Islet of Langerhans (tissue), 1 donor: ENCODE data around the gene TBC1D32.
"Not testable (repeated sequence)": the region's sequence is repeated elsewhere in the genome, so short reads cannot be mapped to it uniquely, and the experiment has no call there.

ENCODE experiments used
- FAIRE-seq: peaks from one replicate; lab custom pipeline; 2011; peaks lifted over from hg19 to GRCh38; lab: Jason Lieb, UNC

TBC1D32 gene, protein sequence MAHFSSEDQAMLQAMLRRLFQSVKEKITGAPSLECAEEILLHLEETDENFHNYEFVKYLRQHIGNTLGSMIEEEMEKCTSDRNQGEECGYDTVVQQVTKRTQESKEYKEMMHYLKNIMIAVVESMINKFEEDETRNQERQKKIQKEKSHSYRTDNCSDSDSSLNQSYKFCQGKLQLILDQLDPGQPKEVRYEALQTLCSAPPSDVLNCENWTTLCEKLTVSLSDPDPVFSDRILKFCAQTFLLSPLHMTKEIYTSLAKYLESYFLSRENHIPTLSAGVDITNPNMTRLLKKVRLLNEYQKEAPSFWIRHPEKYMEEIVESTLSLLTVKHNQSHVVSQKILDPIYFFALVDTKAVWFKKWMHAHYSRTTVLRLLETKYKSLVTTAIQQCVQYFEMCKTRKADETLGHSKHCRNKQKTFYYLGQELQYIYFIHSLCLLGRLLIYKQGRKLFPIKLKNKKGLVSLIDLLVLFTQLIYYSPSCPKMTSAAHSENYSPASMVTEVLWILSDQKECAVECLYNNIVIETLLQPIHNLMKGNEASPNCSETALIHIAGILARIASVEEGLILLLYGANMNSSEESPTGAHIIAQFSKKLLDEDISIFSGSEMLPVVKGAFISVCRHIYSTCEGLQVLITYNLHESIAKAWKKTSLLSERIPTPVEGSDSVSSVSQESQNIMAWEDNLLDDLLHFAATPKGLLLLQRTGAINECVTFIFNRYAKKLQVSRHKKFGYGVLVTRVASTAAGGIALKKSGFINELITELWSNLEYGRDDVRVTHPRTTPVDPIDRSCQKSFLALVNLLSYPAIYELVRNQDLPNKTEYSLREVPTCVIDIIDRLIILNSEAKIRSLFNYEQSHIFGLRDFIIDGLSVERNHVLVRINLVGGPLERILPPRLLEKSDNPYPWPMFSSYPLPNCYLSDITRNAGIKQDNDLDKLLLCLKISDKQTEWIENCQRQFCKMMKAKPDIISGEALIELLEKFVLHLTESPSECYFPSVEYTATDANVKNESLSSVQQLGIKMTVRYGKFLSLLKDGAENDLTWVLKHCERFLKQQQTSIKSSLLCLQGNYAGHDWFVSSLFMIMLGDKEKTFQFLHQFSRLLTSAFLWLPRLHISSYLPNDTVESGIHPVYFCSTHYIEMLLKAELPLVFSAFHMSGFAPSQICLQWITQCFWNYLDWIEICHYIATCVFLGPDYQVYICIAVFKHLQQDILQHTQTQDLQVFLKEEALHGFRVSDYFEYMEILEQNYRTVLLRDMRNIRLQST

DNA sequence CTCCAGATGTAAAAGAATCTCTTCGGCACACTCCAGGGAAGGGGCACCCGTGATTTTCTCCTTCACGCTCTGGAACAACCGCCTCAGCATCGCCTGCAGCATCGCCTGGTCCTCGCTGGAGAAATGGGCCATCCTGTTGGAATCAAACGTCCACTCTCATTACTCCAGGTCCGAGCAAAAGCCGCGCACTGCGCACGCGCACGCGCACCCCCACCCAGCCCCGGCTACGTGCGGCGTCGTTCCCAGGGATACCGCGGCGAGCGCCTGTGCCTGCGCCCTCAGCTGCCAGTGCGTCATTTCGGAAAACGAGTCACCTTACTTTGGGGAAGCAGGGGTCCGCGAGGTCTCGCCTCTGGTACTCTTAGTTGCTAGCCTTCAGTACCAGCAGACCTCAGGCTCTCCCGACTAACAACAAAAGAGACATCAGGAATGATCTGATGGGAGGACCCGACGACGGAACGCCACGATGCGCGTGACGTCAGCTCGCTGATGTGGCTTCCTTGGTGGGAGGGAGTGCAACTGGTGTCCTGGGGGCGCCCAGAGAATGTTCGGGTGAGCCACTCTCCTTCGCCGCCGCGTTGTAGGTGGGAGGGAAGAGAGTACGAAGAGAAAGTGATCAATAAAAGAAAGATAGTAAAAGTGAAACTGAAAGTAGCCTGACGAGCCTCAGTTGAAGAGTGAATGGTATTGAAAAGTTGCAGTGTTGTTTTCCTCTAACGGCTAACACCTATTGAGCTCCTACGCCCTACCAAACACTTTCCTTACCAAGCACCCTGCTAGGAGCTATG is at the start of gene TBC1D32:
TBC1D32 (minus strand) TSS at position 182 of the 788 bp plus-strand sequence; CDS start at position 132, 50 bp downstream.
- peak; percentile 62 for FAIRE-seq

- no peak for FAIRE-seq
Observed at GRCh38 chr6:121383478-121383877, 49.2 kb upstream of the TBC1D32 start.

- FAIRE-seq, result no peak
Observed at GRCh38 chr6:121382467-121383121, 48.3 kb upstream of the TBC1D32 start.

DNA sequence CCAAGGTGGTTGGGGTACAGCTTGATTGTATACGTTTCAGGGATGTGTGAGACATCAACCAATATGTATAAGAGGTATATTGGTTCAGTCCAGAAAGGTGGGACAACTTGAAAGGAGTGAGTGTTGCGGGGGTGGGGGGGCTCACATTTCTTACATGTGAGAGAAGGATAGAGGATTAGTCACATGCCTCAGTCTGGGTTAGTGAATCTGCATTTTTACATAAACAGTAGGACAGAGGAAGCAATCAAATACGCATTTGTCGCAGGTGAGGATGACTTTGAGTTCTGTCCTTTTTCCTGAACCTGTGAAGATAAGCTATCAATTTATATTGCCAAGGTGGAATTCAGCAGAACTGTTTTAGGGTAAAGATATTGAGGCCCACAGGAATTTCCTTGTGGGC is 42.1 kb upstream of the TBC1D32 start:
- no peak for FAIRE-seq

DNA sequence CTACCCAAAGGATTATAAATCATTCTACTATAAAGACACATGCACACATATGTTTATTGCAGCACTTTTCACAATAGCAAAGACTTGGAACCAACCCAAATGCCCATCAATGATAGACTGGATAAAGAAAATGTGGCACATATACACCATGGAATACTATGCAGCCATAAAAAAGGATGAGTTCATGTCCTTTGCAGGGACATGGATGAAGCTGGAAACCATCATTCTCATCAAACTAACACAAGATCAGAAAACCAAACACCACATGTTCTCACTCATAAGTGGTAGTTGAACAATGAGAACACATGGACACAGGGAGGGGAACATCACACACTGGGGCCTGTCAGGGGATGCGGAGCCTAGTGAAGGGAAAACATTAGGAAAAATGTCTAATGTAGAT is 39.9 kb upstream of the TBC1D32 start:
- not testable (repeated sequence) for FAIRE-seq

- FAIRE-seq, result no peak
Observed at GRCh38 chr6:121365536-121366521, 31.5 kb upstream of the TBC1D32 start.

GRCh38 chr6:121356575-121356974 is 22.3 kb upstream of the TBC1D32 start:
- FAIRE-seq, result no peak

GRCh38 chr6:121354764-121355163 is 20.5 kb upstream of the TBC1D32 start:
- FAIRE-seq, result no peak

- peak; percentile 61 for FAIRE-seq
Observed at GRCh38 chr6:121352941-121353340, 18.7 kb upstream of the TBC1D32 start.

DNA sequence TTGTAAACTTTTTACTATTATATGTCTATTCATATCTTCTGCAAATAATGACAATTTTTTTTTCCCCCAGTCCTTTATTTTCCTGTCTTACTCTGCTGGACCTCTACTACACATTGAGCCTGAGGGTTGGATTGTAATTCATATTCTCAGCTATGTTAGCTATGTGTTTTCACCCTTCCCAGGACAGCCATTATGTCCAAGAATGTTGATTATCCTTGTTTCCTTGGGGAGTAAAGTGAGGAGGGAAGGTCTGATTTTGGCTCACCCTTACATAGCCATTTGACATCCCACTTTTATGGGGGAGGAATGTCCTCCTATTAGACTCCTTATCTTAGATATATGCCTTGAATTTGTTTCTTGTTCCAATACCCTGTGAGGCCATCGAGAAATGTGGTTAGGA is 17.6 kb upstream of the TBC1D32 start:
- FAIRE-seq, result no peak

GRCh38 chr6:121349596-121349995 is 15.3 kb upstream of the TBC1D32 start:
- no peak for FAIRE-seq

DNA sequence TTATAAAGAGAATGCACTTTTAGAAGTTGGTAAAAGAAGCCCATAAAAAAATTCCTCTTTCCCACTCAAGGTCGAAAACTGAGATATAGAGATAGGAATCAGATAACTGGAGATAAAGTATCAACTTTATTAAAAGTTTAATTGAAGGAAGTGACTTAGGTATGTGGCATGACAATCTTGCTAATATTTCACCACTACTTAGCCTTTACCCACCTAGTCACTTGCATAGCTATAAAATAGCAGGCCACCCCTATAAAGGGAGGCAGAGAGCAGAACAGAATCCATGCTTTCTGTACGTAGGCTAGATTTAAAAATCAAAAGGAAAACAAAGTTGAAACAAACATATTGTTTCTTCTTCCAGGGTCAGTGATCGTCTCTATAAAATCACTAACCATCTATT is 13.2 kb upstream of the TBC1D32 start:
- no peak for FAIRE-seq

DNA sequence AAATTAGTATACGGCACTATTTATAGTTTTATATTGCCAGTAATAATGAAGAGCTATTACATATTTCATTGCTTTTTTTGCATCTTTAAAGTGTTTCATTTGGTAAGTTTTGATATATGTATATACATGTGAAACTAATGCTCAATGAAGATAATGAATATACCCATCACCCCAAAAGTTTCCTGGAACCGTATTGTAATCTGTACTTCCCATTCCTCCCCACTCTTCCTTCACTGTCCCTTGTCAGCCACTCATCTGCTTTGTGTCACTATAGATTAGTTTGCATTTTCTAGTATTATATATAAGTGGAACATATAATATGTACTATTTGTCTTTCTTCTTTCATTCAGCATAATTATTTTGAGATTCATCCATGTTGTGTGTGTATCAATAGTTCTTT is 10.3 kb upstream of the TBC1D32 start:
- FAIRE-seq, result no peak

DNA sequence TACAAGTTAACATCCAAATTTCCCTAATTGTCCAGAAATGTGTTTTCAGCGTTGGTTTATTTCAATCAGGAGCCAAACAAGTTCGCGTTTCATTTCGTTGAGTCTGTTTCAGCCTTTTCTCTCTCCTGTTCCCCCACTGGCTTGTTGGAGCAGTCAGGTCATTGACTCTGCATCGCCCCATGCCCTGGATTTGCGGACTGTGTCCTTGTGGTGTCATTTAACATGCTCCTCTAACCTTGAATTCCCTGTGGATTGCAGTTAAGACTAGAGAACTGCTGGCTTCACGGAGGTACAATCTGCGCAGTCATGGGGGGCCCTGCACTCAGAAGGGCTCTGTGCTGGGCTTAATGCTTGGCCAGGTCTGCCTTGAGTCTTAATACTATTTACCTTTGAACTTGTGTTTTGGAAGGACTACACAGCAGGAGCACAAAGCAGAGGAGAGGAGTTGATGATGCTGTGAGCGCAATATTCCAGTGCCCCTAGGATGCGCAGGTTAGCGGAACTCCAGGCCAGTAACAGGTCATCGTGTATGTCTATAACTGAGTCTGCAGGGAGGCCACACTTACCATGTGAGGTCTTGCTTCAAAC is 5.5 kb upstream of the TBC1D32 start:
- no peak for FAIRE-seq

DNA sequence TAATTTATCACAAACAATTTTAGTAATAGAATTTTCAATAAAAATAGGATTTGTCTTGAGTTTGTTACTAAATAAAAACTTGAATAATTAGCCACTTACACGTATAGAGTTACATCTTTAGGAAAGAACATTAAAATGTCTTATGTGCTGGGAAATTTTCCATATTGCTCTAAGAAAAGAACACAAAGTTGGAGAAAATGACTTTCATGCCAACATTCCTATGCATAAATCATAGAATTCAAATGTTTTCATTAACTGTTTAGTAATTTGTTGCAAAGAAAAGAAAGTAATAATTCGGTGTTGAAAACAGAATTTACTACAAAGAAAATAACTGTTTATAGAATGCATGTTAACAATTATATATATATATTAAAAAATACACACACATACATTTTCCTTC is 4.7 kb upstream of the TBC1D32 start:
- FAIRE-seq, result no peak

DNA sequence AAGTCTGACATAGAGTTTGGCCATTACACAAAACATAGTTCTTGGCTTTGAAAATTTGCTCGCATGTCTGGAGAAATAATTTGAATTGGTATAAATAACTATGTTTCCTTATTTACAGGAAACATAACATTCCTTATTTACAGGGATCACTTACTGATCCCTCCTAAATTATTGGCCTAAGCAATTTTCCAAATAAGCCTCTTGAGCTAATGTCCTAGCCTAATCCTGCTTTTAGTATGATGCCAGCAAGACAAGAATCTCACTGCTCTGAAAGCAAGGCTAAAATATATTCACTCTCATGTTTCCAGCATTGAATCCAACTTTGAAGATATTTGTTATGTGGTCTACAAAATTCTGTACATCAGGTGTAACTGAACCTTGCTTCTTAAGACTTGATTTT is 4.1 kb upstream of the TBC1D32 start:
- no peak for FAIRE-seq

- FAIRE-seq, result peak; percentile 13
Observed at GRCh38 chr6:121335087-121336008, 1.1 kb upstream of the TBC1D32 start.

GRCh38 chr6:121333694-121334093 is 586 bp downstream of the TBC1D32 start:
- FAIRE-seq, result not testable (repeated sequence)
